ENCODE measurements around the gene PTGFRN.

The PTGFRN gene

GRCh38 chr1:116886291-116886878 is 23.3 kb upstream of the PTGFRN start:
- no peak overlapping the region for H3K27ac ChIP-seq (ENCODE audit: low read depth, low read length)
- H3K9me3 ChIP-seq (ENCODE audit: control insufficient read depth in 5 of 5, low read length in 5 of 5) = no peaks in the 10 kb centered on the region
- no peak overlapping the region for H3K4me3 ChIP-seq (ENCODE audit: low read depth in 1 of 5, low read length in 5 of 5)
- H3K9ac ChIP-seq (ENCODE audit: low read length in 5 of 5) = no peak overlapping the region
- peaks cover 0 to 11% (median 3%) of the 10 kb centered on the region in 5 donors for H3K4me1 ChIP-seq (ENCODE audit: control insufficient read depth in 5 of 5, insufficient read depth in 5 of 5, low read length in 5 of 5)
- no peaks in the 10 kb centered on the region for H3K27me3 ChIP-seq (ENCODE audit: control insufficient read depth in 5 of 5, insufficient read depth in 4 of 5, low read length in 5 of 5)
- H3K36me3 ChIP-seq (ENCODE audit: control insufficient read depth in 5 of 5, insufficient read depth in 5 of 5, low read length in 5 of 5) = no peaks in the 10 kb centered on the region

GRCh38 chr1:116887212-116887611 is 22.5 kb upstream of the PTGFRN start:
- Histone ChIP-seq H3K9me3 (ENCODE audit: control insufficient read depth in 5 of 5, low read length in 5 of 5) (no peaks in the 10 kb centered on the region), H3K4me1 (ENCODE audit: control insufficient read depth in 5 of 5, insufficient read depth in 5 of 5, low read length in 5 of 5) (peaks cover 0 to 7% (median 3%) of the 10 kb centered on the region in 5 donors), H3K4me3 (ENCODE audit: low read depth in 1 of 5, low read length in 5 of 5) (no peak overlapping the region), H3K9ac (ENCODE audit: low read length in 5 of 5) (no peak overlapping the region), H3K27ac (ENCODE audit: low read depth, low read length) (no peak overlapping the region), H3K36me3 (ENCODE audit: control insufficient read depth in 5 of 5, insufficient read depth in 5 of 5, low read length in 5 of 5) (no peaks in the 10 kb centered on the region), H3K27me3 (ENCODE audit: control insufficient read depth in 5 of 5, insufficient read depth in 4 of 5, low read length in 5 of 5) (no peaks in the 10 kb centered on the region)

GRCh38 chr1:116889380-116889779 is 20.3 kb upstream of the PTGFRN start:
- Histone ChIP-seq H3K27ac (ENCODE audit: low read depth, low read length) (no peak overlapping the region), H3K27me3 (ENCODE audit: control insufficient read depth in 5 of 5, insufficient read depth in 4 of 5, low read length in 5 of 5) (no peaks in the 10 kb centered on the region), H3K9ac (ENCODE audit: low read length in 5 of 5) (no peak overlapping the region), H3K4me3 (ENCODE audit: low read depth in 1 of 5, low read length in 5 of 5) (no peak overlapping the region), H3K36me3 (ENCODE audit: control insufficient read depth in 5 of 5, insufficient read depth in 5 of 5, low read length in 5 of 5) (no peaks in the 10 kb centered on the region), H3K9me3 (ENCODE audit: control insufficient read depth in 5 of 5, low read length in 5 of 5) (no peaks in the 10 kb centered on the region), H3K4me1 (ENCODE audit: control insufficient read depth in 5 of 5, insufficient read depth in 5 of 5, low read length in 5 of 5) (peaks cover 0 to 3% (median 3%) of the 10 kb centered on the region in 5 donors)

- Histone ChIP-seq H3K27ac (ENCODE audit: low read depth, low read length) (no peak overlapping the region), H3K4me1 (ENCODE audit: control insufficient read depth in 5 of 5, insufficient read depth in 5 of 5, low read length in 5 of 5) (peaks cover 0 to 3% (median 3%) of the 10 kb centered on the region in 5 donors), H3K9ac (ENCODE audit: low read length in 5 of 5) (no peak overlapping the region), H3K36me3 (ENCODE audit: control insufficient read depth in 5 of 5, insufficient read depth in 5 of 5, low read length in 5 of 5) (no peaks in the 10 kb centered on the region), H3K4me3 (ENCODE audit: low read depth in 1 of 5, low read length in 5 of 5) (no peak overlapping the region), H3K9me3 (ENCODE audit: control insufficient read depth in 5 of 5, low read length in 5 of 5) (no peaks in the 10 kb centered on the region), H3K27me3 (ENCODE audit: control insufficient read depth in 5 of 5, insufficient read depth in 4 of 5, low read length in 5 of 5) (no peaks in the 10 kb centered on the region)
Observed at GRCh38 chr1:116891396-116892079, 18.2 kb upstream of the PTGFRN start.

- Histone ChIP-seq H3K4me1 (ENCODE audit: control insufficient read depth in 5 of 5, insufficient read depth in 5 of 5, low read length in 5 of 5) (peaks cover 0 to 3% (median 0%) of the 10 kb centered on the region in 5 donors), H3K4me3 (ENCODE audit: low read depth in 1 of 5, low read length in 5 of 5) (no peak overlapping the region), H3K27ac (ENCODE audit: low read depth, low read length) (no peak overlapping the region), H3K9ac (ENCODE audit: low read length in 5 of 5) (no peak overlapping the region), H3K36me3 (ENCODE audit: control insufficient read depth in 5 of 5, insufficient read depth in 5 of 5, low read length in 5 of 5) (no peaks in the 10 kb centered on the region), H3K9me3 (ENCODE audit: control insufficient read depth in 5 of 5, low read length in 5 of 5) (no peaks in the 10 kb centered on the region), H3K27me3 (ENCODE audit: control insufficient read depth in 5 of 5, insufficient read depth in 4 of 5, low read length in 5 of 5) (no peaks in the 10 kb centered on the region)
Observed at GRCh38 chr1:116895073-116895472, 14.6 kb upstream of the PTGFRN start.

- Histone ChIP-seq H3K27me3 (ENCODE audit: control insufficient read depth in 5 of 5, insufficient read depth in 4 of 5, low read length in 5 of 5) (peaks cover 0 to 3% (median 0%) of the 10 kb centered on the region in 5 donors), H3K9me3 (ENCODE audit: control insufficient read depth in 5 of 5, low read length in 5 of 5) (no peaks in the 10 kb centered on the region), H3K9ac (ENCODE audit: low read length in 5 of 5) (no peak overlapping the region), H3K27ac (ENCODE audit: low read depth, low read length) (no peak overlapping the region), H3K4me1 (ENCODE audit: control insufficient read depth in 5 of 5, insufficient read depth in 5 of 5, low read length in 5 of 5) (no peaks in the 10 kb centered on the region), H3K36me3 (ENCODE audit: control insufficient read depth in 5 of 5, insufficient read depth in 5 of 5, low read length in 5 of 5) (no peaks in the 10 kb centered on the region), H3K4me3 (ENCODE audit: low read depth in 1 of 5, low read length in 5 of 5) (no peak overlapping the region)
Observed at GRCh38 chr1:116899529-116899928, 10.2 kb upstream of the PTGFRN start.

GRCh38 chr1:116900471-116901365 is 9.0 kb upstream of the PTGFRN start:
- H3K4me3 ChIP-seq (ENCODE audit: low read depth in 1 of 5, low read length in 5 of 5) = no peak overlapping the region
- no peaks in the 10 kb centered on the region for H3K4me1 ChIP-seq (ENCODE audit: control insufficient read depth in 5 of 5, insufficient read depth in 5 of 5, low read length in 5 of 5)
- no peak overlapping the region for H3K9ac ChIP-seq (ENCODE audit: low read length in 5 of 5)
- no peaks in the 10 kb centered on the region for H3K9me3 ChIP-seq (ENCODE audit: control insufficient read depth in 5 of 5, low read length in 5 of 5)
- no peaks in the 10 kb centered on the region for H3K36me3 ChIP-seq (ENCODE audit: control insufficient read depth in 5 of 5, insufficient read depth in 5 of 5, low read length in 5 of 5)
- H3K27ac ChIP-seq (ENCODE audit: low read depth, low read length) = no peak overlapping the region
- H3K27me3 ChIP-seq (ENCODE audit: control insufficient read depth in 5 of 5, insufficient read depth in 4 of 5, low read length in 5 of 5) = peaks cover 0 to 3% (median 0%) of the 10 kb centered on the region in 5 donors

GRCh38 chr1:116902027-116902426 is 7.7 kb upstream of the PTGFRN start:
- Histone ChIP-seq H3K27me3 (ENCODE audit: control insufficient read depth in 5 of 5, insufficient read depth in 4 of 5, low read length in 5 of 5) (peaks cover 0 to 3% (median 0%) of the 10 kb centered on the region in 5 donors), H3K9ac (ENCODE audit: low read length in 5 of 5) (no peak overlapping the region), H3K36me3 (ENCODE audit: control insufficient read depth in 5 of 5, insufficient read depth in 5 of 5, low read length in 5 of 5) (no peaks in the 10 kb centered on the region), H3K4me1 (ENCODE audit: control insufficient read depth in 5 of 5, insufficient read depth in 5 of 5, low read length in 5 of 5) (no peaks in the 10 kb centered on the region), H3K27ac (ENCODE audit: low read depth, low read length) (no peak overlapping the region), H3K4me3 (ENCODE audit: low read depth in 1 of 5, low read length in 5 of 5) (no peak overlapping the region), H3K9me3 (ENCODE audit: control insufficient read depth in 5 of 5, low read length in 5 of 5) (no peaks in the 10 kb centered on the region)

- Histone ChIP-seq H3K9me3 (ENCODE audit: control insufficient read depth in 5 of 5, low read length in 5 of 5) (no peaks in the 10 kb centered on the region), H3K27me3 (ENCODE audit: control insufficient read depth in 5 of 5, insufficient read depth in 4 of 5, low read length in 5 of 5) (peaks cover 0 to 3% (median 0%) of the 10 kb centered on the region in 5 donors), H3K4me1 (ENCODE audit: control insufficient read depth in 5 of 5, insufficient read depth in 5 of 5, low read length in 5 of 5) (no peaks in the 10 kb centered on the region), H3K27ac (ENCODE audit: low read depth, low read length) (no peak overlapping the region), H3K4me3 (ENCODE audit: low read depth in 1 of 5, low read length in 5 of 5) (no peak overlapping the region), H3K9ac (ENCODE audit: low read length in 5 of 5) (no peak overlapping the region), H3K36me3 (ENCODE audit: control insufficient read depth in 5 of 5, insufficient read depth in 5 of 5, low read length in 5 of 5) (no peaks in the 10 kb centered on the region)
Observed at GRCh38 chr1:116902723-116903383, 6.9 kb upstream of the PTGFRN start.

Data from subcutaneous abdominal adipose tissue (tissue), 5 donors.